Caco-2 (cell line): ENCODE results near the gene TEKT2. TPM values are rescaled to one million over a fixed set of nuclear protein-coding genes. Genes with fewer than 3 reads are reported as not detected.

ENCODE experiments used
- BruUV-seq: library from RNA; stranded (reverse); fragments of 400-500 nt; replicated peaks from 2 replicates; lab custom pipeline; 2021; lab: Mats Ljungman, UMichigan
- CTCF ChIA-PET: fragments of 300-600 bp; sonication (Branson Sonifier 250); formaldehyde crosslinking; loops from one replicate; lab custom pipeline; 2022; ENCODE audit warnings: antibody characterized with exemption; lab: Charles Lee
- POLR2A ChIA-PET: fragments of 300-600 bp; sonication (Branson Sonifier 250); formaldehyde crosslinking; loops from one replicate; lab custom pipeline; 2022; ENCODE audit warnings: antibody characterized with exemption; lab: Charles Lee
- DNase-seq, 2 experiments: peaks; one replicate each; pipeline versions ENCODE4 v3.0.0 to v3.0.0-alpha.2; 2020 to 2022
- H3K27me3 ChIP-seq: replicated peaks from 2 replicates; pipeline ENCODE4 v1.6.0; 2011; ENCODE audit warnings: low read length; ENCODE audit not compliant: control insufficient read depth, insufficient read depth
- H3K36me3 ChIP-seq: 2 replicates; pipeline ENCODE4 v1.5.1; 2011; ENCODE audit warnings: low read length; ENCODE audit not compliant: control insufficient read depth, insufficient read depth
- H3K4me1 ChIP-seq: fragments of 250-450 bp; sonication (Bioruptor Pico); 2 replicates; pipeline ENCODE4 v1.5.1; 2020; ENCODE audit warnings: mild to moderate bottlenecking
- H3K4me3 ChIP-seq: 2 replicates; pipeline ENCODE4 v1.5.1; 2011; ENCODE audit warnings: low read depth, mild to moderate bottlenecking, control low read depth, low read length
- H3K9me3 ChIP-seq: fragments of 250-450 bp; sonication (Bioruptor Pico); 2 replicates; pipeline ENCODE4 v1.5.1; 2020; ENCODE audit warnings: mild to moderate bottlenecking, moderate library complexity
- H3K27ac Mint-ChIP-seq: one replicate; pipeline ENCODE4 v1.8.0; 2022; ENCODE audit warnings: mixed read lengths; ENCODE audit not compliant: unreplicated experiment
- H3K27me3 Mint-ChIP-seq: one replicate; pipeline ENCODE4 v1.8.0; 2022; ENCODE audit warnings: mixed read lengths; ENCODE audit not compliant: insufficient read depth, unreplicated experiment
- H3K36me3 Mint-ChIP-seq: one replicate; pipeline ENCODE4 v1.8.0; 2022; ENCODE audit warnings: mild to moderate bottlenecking, mixed read lengths; ENCODE audit not compliant: insufficient read depth, unreplicated experiment
- H3K4me1 Mint-ChIP-seq: one replicate; pipeline ENCODE4 v1.8.0; 2022; ENCODE audit warnings: low read depth, mixed read lengths; ENCODE audit not compliant: unreplicated experiment
- H3K4me3 Mint-ChIP-seq: one replicate; pipeline ENCODE4 v1.8.0; 2022; ENCODE audit warnings: mild to moderate bottlenecking, moderate library complexity, mixed read lengths; ENCODE audit not compliant: unreplicated experiment
- H3K9me3 Mint-ChIP-seq: one replicate; pipeline ENCODE4 v1.8.0; 2022; ENCODE audit warnings: mixed read lengths; ENCODE audit not compliant: unreplicated experiment
- intact Hi-C: fragments of 100-400 bp; cut with micrococcal nuclease; formaldehyde crosslinking; loops from one replicate; pipeline ENCODE4 v1.10.0; 2022; ENCODE audit not compliant: unreplicated experiment
- total RNA-seq: library from RNA; stranded (reverse); gene quantifications from 2 replicates; pipeline ENCODE4 v1.2.3, GENCODE V29; 2022
- TF ChIP-seq, protein P1 (sequence below), 2 experiments: fragments of 200-600 bp in 1 of 2; IDR thresholded peaks; 1 replicate in 1 of 2; 2 replicates in 1 of 2; pipeline versions ENCODE4 v1.5.1 to v1.8.0; 2011 to 2022; ENCODE audit warnings: antibody characterized with exemption in 1 of 2, control low read depth in 1 of 2, inconsistent platforms in 1 of 2, low read depth in 1 of 2, low read length in 1 of 2, mild to moderate bottlenecking in 1 of 2, moderate library complexity in 1 of 2; ENCODE audit not compliant: insufficient read depth in 1 of 2, severe bottlenecking in 1 of 2, unreplicated experiment in 1 of 2

Gene TEKT2
- total RNA-seq, 1 experiment from 2014 or later, result not detected

DNA sequence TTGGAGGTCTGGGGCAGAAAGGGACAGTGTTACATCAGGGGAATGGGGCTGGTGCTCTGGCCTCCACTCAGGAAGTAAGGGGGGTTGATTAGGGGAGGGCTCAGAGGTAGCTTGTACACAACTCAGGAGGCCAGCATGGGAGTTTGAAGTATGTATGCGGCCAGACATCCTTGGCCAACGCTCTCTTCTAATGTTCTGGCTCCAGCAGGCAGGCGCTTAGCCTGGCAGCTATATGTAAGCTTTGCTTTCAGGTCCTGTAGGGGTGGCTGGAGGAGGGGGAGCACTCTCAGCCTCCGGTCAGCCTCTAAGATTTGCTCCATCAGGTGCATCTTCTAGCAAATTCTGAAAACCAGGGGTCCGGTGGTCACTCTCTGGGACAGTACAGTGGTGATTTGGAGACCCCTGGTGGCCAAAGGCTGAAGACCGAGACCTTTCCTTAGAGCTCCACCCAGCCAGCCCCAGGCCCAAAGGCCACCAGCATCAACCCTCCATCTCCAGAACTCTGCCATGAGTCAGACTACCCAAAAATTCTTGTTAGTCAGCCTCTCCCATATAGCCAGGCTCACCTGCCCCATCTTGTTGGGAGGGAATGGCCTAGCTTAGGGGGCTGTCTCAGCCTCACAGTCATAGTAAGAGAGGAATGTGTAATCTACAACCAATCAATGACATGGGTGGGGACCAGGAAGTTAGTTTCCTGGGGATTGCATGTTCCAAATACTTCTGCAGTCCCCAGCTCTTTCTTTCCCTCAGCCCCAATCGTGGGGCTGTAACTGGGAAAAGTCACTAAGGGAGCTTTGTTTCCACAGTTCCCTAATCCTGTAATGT lies 50.8 kb downstream of the TEKT2 start:
- Mint-ChIP-seq H3K27ac (no peak overlapping the region), H3K4me3 (no peak overlapping the region)

DNA sequence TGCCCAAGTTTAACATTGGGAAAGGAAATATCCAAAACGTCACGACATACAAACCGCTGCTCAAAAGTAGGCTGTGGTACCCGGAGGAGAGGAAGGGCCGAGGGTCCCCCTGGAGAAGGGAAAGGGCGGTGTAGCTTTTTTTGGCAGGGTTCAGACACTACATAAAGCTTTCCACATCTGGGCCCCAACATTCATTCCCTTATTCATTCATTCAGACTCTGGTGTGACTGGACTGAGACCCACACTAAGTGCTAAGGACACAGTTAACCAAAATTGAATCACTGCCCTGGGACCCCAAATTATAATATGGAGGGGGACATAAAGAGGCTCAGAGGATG lies 51.4 kb downstream of the TEKT2 start:
- H3K27me3 ChIP-seq, result no peaks in the 10 kb centered on the region
- H3K27ac Mint-ChIP-seq, result no peak overlapping the region
- no peaks in the 10 kb centered on the region for H3K9me3 Mint-ChIP-seq
- no peak overlapping the region for H3K4me3 ChIP-seq
- no peaks in the 10 kb centered on the region for H3K4me1 Mint-ChIP-seq
- no peaks in the 10 kb centered on the region for H3K4me1 ChIP-seq
- no peak overlapping the region for H3K4me3 Mint-ChIP-seq
- H3K27me3 Mint-ChIP-seq, result no peaks in the 10 kb centered on the region
- intact Hi-C loops, result no loop called here
- TF ChIP-seq, protein P1, sequence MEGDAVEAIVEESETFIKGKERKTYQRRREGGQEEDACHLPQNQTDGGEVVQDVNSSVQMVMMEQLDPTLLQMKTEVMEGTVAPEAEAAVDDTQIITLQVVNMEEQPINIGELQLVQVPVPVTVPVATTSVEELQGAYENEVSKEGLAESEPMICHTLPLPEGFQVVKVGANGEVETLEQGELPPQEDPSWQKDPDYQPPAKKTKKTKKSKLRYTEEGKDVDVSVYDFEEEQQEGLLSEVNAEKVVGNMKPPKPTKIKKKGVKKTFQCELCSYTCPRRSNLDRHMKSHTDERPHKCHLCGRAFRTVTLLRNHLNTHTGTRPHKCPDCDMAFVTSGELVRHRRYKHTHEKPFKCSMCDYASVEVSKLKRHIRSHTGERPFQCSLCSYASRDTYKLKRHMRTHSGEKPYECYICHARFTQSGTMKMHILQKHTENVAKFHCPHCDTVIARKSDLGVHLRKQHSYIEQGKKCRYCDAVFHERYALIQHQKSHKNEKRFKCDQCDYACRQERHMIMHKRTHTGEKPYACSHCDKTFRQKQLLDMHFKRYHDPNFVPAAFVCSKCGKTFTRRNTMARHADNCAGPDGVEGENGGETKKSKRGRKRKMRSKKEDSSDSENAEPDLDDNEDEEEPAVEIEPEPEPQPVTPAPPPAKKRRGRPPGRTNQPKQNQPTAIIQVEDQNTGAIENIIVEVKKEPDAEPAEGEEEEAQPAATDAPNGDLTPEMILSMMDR (IDR thresholded peaks at IDR 0.05; ENCODE audit: insufficient read depth in 1 of 2, low read depth in 1 of 2, low read length in 1 of 2, severe bottlenecking in 1 of 2, unreplicated experiment in 1 of 2), result no peak
- BruUV-seq, result no TSS peak
- POLR2A ChIA-PET, result no interaction called here
- peaks cover 11% of the 10 kb centered on the region for H3K36me3 Mint-ChIP-seq
- no peak for DNase-seq
- H3K36me3 ChIP-seq, result no peaks in the 10 kb centered on the region
- H3K9me3 ChIP-seq, result no peaks in the 10 kb centered on the region
- CTCF ChIA-PET, result interaction anchor here (0.7 to 2.3 kb wide), 6 partner anchors 10 to 38 kb away, joined by 3 to 14 read pairs (median 6); partner anchors contain the start of gene TRAPPC3

More for the DNA sequence above, 50.8 kb downstream of the TEKT2 start:
- no TSS peak for BruUV-seq
- intact Hi-C loops, result loop anchor here (1.0 kb wide), 1 partner anchor 35 kb away; no protein-coding TSS in a partner anchor
- Mint-ChIP-seq H3K36me3 (peaks cover 5% of the 10 kb centered on the region), H3K27me3 (no peaks in the 10 kb centered on the region), H3K4me1 (no peaks in the 10 kb centered on the region), H3K9me3 (no peaks in the 10 kb centered on the region)
- TF ChIP-seq, protein P1 (IDR thresholded peaks at IDR 0.05; ENCODE audit: insufficient read depth in 1 of 2, low read depth in 1 of 2, low read length in 1 of 2, severe bottlenecking in 1 of 2, unreplicated experiment in 1 of 2), result peak; percentile 66 to 69
- Histone ChIP-seq H3K4me1 (no peaks in the 10 kb centered on the region), H3K9me3 (no peaks in the 10 kb centered on the region), H3K4me3 (no peak overlapping the region), H3K36me3 (no peaks in the 10 kb centered on the region), H3K27me3 (no peaks in the 10 kb centered on the region)
- ChIA-PET CTCF (interaction anchor here (0.7 to 2.3 kb wide), 6 partner anchors 10 to 38 kb away, joined by 3 to 14 read pairs (median 6); partner anchors contain the start of gene TRAPPC3), POLR2A (no interaction called here)
- DNase-seq, result peak; percentile 49 to 66

DNA sequence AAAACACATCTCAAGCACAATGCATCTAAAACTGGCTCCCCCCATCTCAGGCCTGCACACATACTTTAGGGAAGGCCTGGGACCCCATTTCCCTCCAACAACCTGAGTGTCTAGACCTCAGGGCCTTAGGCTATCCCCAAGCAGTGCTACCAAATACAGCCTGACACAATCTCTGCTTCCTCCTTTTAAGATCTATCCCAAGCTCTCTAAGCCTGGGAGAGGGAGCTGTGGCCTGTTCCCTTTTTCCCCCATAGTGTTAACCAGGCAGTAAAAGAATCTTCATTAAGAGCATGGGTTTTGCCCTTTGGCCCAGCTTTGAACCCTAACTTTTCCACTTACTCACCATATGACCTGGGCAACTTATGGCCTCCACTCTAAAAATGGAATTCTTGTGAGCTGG lies 51.9 kb downstream of the TEKT2 start:
- Mint-ChIP-seq H3K4me3 (no peak overlapping the region), H3K4me1 (no peaks in the 10 kb centered on the region), H3K9me3 (no peaks in the 10 kb centered on the region), H3K36me3 (peaks cover 14% of the 10 kb centered on the region), H3K27ac (no peak overlapping the region), H3K27me3 (no peaks in the 10 kb centered on the region)
- ChIA-PET CTCF (interaction anchor here (2.3 kb wide), 1 partner anchor 39 kb away, joined by 14 read pairs; no protein-coding TSS in a partner anchor), POLR2A (no interaction called here)
- H3K36me3 ChIP-seq, result no peaks in the 10 kb centered on the region
- no peaks in the 10 kb centered on the region for H3K27me3 ChIP-seq
- DNase-seq, result no peak
- no TSS peak for BruUV-seq
- H3K4me3 ChIP-seq, result no peak overlapping the region
- intact Hi-C loops, result no loop called here
- no peaks in the 10 kb centered on the region for H3K9me3 ChIP-seq
- no peaks in the 10 kb centered on the region for H3K4me1 ChIP-seq
- TF ChIP-seq, protein P1 (IDR thresholded peaks at IDR 0.05; ENCODE audit: insufficient read depth in 1 of 2, low read depth in 1 of 2, low read length in 1 of 2, severe bottlenecking in 1 of 2, unreplicated experiment in 1 of 2), result no peak
